BJ (cell line): Measurements from ENCODE around the gene PEX26. TPM values are rescaled to one million over a fixed set of nuclear protein-coding genes. Genes with fewer than 3 reads are reported as not detected.

Experiments
- CTCF ChIA-PET: fragments of 350-600 bp; formaldehyde crosslinking; extraction: SDS; loops from one replicate; lab custom pipeline; 2021; ENCODE audit warnings: antibody characterized with exemption, inconsistent platforms; lab: Yijun Ruan, JAX
- POLR2A ChIA-PET: fragments of 300-600 bp; sonication (Branson Sonifier 250); formaldehyde crosslinking; extraction: SDS; loops from one replicate; lab custom pipeline; 2021; ENCODE audit warnings: antibody characterized with exemption; lab: Charles Lee
- DNase-seq: peaks from one replicate; pipeline ENCODE4 v3.0.0-alpha.2; 2011; ENCODE audit warnings: low read depth
- H3K27me3 ChIP-seq: 2 replicates; pipeline ENCODE4 v1.6.0; 2011; ENCODE audit warnings: low read length; ENCODE audit not compliant: control insufficient read depth, insufficient read depth
- H3K36me3 ChIP-seq: 2 replicates; pipeline ENCODE4 v1.5.1; 2011; ENCODE audit warnings: low read length; ENCODE audit not compliant: control insufficient read depth, insufficient read depth
- H3K4me3 ChIP-seq: 2 replicates; pipeline ENCODE4 v1.5.1; 2011; ENCODE audit warnings: low read depth, mild to moderate bottlenecking, control low read depth, low read length
- polyA plus RNA-seq: library from polyadenylated mRNA; depleted of rRNA; stranded (reverse); fragments of >200 nt; gene quantifications from 2 replicates; pipeline ENCODE4 v1.2.3, GENCODE V29; 2011
- TF ChIP-seq, protein P1 (sequence below): IDR thresholded peaks from 2 replicates; pipeline ENCODE4 v1.5.1; 2011; ENCODE audit warnings: low read depth, mild to moderate bottlenecking, control low read depth, inconsistent platforms, low read length, moderate library complexity; ENCODE audit not compliant: insufficient read depth

PEX26 gene
- polyA plus RNA-seq, 1 experiment, result 30.6 TPM

- CTCF ChIA-PET, result interaction anchor here (5.1 kb wide), 1 partner anchor 14 kb away, joined by 29 read pairs; the partner anchor contains the start of gene PEX26
- Histone ChIP-seq H3K36me3 (peaks cover 16% of the 10 kb centered on the region), H3K27me3 (no peaks in the 10 kb centered on the region), H3K4me3 (no peak overlapping the region)
- POLR2A ChIA-PET, result no interaction called here
- no peak for DNase-seq
- TF ChIP-seq, protein P1, sequence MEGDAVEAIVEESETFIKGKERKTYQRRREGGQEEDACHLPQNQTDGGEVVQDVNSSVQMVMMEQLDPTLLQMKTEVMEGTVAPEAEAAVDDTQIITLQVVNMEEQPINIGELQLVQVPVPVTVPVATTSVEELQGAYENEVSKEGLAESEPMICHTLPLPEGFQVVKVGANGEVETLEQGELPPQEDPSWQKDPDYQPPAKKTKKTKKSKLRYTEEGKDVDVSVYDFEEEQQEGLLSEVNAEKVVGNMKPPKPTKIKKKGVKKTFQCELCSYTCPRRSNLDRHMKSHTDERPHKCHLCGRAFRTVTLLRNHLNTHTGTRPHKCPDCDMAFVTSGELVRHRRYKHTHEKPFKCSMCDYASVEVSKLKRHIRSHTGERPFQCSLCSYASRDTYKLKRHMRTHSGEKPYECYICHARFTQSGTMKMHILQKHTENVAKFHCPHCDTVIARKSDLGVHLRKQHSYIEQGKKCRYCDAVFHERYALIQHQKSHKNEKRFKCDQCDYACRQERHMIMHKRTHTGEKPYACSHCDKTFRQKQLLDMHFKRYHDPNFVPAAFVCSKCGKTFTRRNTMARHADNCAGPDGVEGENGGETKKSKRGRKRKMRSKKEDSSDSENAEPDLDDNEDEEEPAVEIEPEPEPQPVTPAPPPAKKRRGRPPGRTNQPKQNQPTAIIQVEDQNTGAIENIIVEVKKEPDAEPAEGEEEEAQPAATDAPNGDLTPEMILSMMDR, result no peak
Measured at GRCh38 chr22:18091478-18091877, 13.7 kb downstream of the PEX26 start.

- Histone ChIP-seq H3K4me3 (no peak overlapping the region), H3K36me3 (peaks cover 16% of the 10 kb centered on the region), H3K27me3 (no peaks in the 10 kb centered on the region)
- CTCF ChIA-PET, result interaction anchor here (5.1 kb wide), 1 partner anchor 15 kb away, joined by 29 read pairs; the partner anchor contains the start of gene PEX26
- TF ChIP-seq, protein P1, result no peak
- no peak for DNase-seq
- POLR2A ChIA-PET, result no interaction called here
Measured at GRCh38 chr22:18091916-18092526, 14.2 kb downstream of the PEX26 start.

DNA sequence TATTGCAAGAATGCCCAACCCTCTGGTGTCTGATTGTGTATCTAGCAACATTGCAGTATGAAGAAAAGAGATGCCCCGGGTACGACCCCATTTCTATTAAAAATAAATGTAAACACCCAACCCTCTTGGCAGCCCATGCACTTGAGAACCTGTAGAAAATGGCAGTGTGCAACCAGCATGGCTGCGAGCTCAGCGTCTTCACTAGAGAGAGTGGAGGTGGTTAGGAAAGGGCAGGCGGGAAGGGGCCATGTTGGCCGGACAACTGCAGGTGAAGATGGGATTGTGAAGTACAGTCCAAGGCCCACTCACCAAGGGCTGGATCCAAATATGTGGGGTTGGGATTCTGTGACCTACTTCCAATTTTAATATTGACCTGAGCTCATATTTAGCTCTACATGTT lies 15.9 kb downstream of the PEX26 start:
- no peak for DNase-seq
- H3K27me3 ChIP-seq, result no peaks in the 10 kb centered on the region
- TF ChIP-seq, protein P1, result no peak
- H3K4me3 ChIP-seq, result no peak overlapping the region
- peaks cover 4% of the 10 kb centered on the region for H3K36me3 ChIP-seq
- CTCF ChIA-PET, result no interaction called here
- POLR2A ChIA-PET, result no interaction called here

- no peaks in the 10 kb centered on the region for H3K27me3 ChIP-seq
- POLR2A ChIA-PET, result no interaction called here
- no peak overlapping the region for H3K4me3 ChIP-seq
- TF ChIP-seq, protein P1, result no peak
- no peak for DNase-seq
- H3K36me3 ChIP-seq, result no peaks in the 10 kb centered on the region; the same call in none of the 2 replicates
- CTCF ChIA-PET, result no interaction called here
Measured at GRCh38 chr22:18095101-18095805, 17.5 kb downstream of the PEX26 start.

GRCh38 chr22:18096823-18097222 lies 19.0 kb downstream of the PEX26 start:
- TF ChIP-seq, protein P1, result no peak
- H3K36me3 ChIP-seq, result no peaks in the 10 kb centered on the region; the same call in 1 of the 2 replicates
- no peak overlapping the region for H3K4me3 ChIP-seq
- ChIA-PET CTCF (no interaction called here), POLR2A (no interaction called here)
- no peaks in the 10 kb centered on the region for H3K27me3 ChIP-seq
- no peak for DNase-seq
